Astrocyte of the spinal cord (primary cell): Measurements from ENCODE around the gene CLCNKA.
A peak's percentile ranks its signal among the peaks of the same experiment; 100 is the strongest.
"Not testable (repeated sequence)": the region's sequence is repeated elsewhere in the genome, so short reads cannot be mapped to it uniquely, and the experiment has no call there.

Experiments
- DNase-seq: peaks from one replicate; pipeline ENCODE4 v3.0.0; 2011; ENCODE audit warnings: low read depth, low spot score
- H3K4me3 ChIP-seq: 2 replicates; pipeline ENCODE4 v1.5.1; 2011; ENCODE audit warnings: low read depth, mild to moderate bottlenecking, low read length, moderate library complexity
- in situ Hi-C: cut with HindIII; loops from 2 replicates; pipeline ENCODE4 v1.10.0; 2017; ENCODE audit warnings: low sequenced_read_pairs
- TF ChIP-seq, protein P1 (sequence below): IDR thresholded peaks from 2 replicates; pipeline ENCODE4 v1.5.1; 2012; ENCODE audit warnings: low read depth, mild to moderate bottlenecking, low read length, inconsistent platforms

Gene CLCNKA

DNA sequence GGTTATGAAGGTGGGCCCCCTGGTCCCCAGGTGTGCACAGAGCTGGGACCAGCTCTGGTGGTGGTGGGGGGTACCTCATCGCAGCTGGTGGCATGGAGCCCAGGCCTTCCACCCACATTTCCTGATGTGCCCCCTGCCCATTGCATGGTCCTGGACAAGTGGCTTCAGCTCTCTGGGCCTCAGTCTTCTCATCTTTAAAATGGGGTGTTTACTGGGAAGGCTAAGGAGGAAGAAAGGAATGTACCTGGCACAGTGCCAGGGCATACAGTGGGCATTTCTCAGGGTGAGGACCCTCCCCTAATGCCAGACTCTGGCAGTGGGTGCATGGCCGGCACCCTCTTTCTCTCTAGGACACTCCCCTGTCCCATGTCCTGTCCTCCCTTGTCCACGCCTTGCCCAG is 29.2 kb downstream of the CLCNKA start:
- in situ Hi-C loops, result no loop called here
- DNase-seq, result no peak
- H3K4me3 ChIP-seq, result no peak overlapping the region
- TF ChIP-seq, protein P1, sequence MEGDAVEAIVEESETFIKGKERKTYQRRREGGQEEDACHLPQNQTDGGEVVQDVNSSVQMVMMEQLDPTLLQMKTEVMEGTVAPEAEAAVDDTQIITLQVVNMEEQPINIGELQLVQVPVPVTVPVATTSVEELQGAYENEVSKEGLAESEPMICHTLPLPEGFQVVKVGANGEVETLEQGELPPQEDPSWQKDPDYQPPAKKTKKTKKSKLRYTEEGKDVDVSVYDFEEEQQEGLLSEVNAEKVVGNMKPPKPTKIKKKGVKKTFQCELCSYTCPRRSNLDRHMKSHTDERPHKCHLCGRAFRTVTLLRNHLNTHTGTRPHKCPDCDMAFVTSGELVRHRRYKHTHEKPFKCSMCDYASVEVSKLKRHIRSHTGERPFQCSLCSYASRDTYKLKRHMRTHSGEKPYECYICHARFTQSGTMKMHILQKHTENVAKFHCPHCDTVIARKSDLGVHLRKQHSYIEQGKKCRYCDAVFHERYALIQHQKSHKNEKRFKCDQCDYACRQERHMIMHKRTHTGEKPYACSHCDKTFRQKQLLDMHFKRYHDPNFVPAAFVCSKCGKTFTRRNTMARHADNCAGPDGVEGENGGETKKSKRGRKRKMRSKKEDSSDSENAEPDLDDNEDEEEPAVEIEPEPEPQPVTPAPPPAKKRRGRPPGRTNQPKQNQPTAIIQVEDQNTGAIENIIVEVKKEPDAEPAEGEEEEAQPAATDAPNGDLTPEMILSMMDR, result no peak

DNA sequence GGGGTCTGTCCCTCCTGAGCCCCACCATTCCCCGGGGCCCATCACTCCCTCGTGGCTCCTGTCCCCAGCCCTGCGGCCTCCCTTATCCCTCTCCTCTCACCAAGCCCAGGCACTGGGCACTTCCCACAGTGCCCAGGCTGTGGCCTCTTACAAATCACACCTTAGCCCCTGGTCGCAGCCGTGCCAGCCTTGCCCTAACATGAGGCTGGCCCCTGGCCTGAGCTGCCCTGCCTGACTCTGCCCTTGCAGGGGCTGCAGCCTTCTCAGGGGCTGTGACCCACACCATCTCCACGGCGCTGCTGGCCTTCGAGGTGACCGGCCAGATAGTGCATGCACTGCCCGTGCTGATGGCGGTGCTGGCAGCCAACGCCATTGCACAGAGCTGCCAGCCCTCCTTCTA is 30.1 kb downstream of the CLCNKA start:
- H3K4me3 ChIP-seq, in situ Hi-C loops, DNase-seq: not testable (repeated sequence)

DNA sequence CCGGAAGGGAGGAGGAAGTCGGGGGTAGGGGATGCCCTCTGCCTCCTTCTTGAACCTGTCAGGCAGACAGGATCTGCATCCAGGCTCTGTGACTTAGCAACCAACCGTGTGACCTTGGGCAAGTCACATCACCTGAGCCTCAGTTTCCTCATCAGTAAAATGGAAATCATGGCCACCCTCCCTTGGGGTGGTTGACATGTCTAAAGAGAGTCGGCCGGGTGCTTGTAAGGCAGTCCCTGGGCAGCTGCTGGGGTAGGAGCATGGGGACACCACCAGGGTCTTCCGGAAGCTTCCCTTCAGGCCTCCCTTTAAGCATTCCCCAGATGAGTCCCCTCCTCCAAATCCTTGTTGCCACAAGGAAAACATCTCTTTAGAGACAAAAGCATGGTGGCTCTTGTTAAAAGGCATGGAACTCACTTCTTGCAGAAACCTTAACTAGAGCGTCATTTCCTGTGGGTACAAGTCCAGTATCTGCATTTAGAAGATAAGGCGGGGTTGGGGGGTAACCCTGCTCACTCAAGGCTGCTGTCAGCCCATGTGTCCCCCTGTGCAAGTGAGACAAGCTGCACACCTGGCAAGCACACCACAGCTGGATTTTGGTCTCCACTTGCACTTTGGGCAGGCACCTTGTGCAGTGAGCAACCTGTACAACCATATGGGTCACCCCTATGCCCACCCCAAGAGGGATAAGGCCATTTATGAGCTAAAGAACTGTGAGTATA is 32.1 kb downstream of the CLCNKA start:
- in situ Hi-C loops, result no loop called here
- H3K4me3 ChIP-seq, result no peak overlapping the region
- TF ChIP-seq, protein P1, result no peak
- no peak for DNase-seq

DNA sequence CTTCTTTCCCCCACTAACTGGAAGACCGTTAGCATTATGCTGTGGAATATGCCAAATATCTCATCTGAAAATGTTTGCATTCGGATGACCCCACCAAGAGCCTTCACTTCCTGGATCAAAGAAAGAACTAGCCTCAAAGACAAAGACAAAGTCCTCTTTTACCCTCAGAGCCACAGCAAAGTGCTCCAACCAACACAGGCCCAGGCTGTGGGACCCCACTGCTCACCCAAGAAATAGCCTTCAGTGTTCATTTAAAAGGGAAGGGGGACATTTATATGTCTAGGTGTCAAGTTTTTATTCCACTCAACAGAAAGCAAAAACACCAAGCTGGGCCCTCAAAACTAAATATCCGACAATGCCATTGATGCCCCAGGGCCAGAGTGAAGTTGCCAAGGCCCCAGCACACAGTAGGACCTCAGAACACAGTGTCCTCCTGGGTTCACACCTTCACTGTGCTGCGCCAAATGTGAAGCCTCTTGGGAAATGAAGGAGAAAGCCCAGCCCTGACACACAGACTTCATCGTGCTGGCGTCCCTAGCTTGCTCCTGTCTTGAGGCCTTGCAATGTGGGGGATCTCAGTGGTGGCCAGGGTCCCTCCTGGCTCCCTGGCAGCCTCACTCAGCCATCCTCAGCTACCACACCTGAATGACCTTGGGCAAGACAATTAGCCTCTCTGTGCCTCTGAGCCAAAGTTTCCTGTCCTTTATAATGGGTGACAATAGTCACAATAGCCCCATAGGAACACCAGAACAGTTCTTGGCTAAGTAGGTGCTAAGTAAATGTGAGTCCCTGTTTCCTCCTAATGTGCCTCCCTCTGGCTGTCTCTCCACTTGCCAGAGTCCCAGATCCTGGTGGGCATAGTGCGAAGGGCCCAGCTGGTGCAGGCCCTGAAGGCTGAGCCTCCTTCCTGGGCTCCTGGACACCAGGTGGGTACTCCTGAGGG is 33.0 kb downstream of the CLCNKA start:
- H3K4me3 ChIP-seq, result no peak overlapping the region
- TF ChIP-seq, protein P1, result no peak
- in situ Hi-C loops, result no loop called here
- DNase-seq, result no peak

DNA sequence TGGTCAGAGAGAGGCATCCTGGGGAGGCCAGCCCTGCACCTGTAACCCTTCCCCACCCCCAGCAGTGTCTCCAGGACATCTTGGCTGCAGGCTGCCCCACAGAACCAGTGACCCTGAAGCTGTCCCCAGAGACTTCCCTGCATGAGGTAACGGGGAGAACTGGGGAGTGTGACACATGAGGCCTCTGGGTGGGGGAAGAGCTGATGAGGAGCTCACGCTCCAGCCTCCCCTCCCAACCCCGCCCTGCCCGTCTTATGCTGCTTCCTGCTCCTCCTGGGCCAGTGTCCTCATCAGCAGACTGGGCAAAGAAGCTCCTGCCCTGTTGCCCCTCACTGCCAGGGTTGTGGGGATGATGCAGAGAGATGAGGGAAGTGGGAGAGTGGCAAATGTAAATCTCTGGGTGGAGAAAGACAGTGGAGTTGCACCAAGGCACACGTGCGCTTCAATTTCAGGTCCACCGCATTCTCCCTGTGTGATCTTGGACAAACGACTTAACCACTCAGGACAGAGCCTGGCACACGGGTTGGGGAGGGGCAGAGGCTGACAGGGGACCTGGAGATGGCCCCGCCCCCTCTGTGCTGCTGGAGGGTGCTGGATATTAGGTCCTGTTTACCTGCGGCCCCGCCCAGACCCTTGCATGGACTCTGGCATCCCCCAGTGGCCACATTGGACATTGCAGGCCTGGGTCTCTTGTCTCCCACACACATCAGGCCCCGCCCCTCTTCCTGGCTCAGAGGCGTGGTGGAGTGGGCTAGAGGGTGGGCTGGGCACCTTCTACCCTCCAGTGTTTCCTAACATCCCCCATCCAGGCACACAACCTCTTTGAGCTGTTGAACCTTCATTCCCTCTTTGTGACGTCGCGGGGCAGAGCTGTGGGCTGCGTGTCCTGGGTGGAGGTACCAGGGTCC is 34.0 kb downstream of the CLCNKA start:
- no peak overlapping the region for H3K4me3 ChIP-seq
- TF ChIP-seq, protein P1, result peak; percentile 99
- in situ Hi-C loops, result no loop called here
- peak; percentile 65 for DNase-seq

DNA sequence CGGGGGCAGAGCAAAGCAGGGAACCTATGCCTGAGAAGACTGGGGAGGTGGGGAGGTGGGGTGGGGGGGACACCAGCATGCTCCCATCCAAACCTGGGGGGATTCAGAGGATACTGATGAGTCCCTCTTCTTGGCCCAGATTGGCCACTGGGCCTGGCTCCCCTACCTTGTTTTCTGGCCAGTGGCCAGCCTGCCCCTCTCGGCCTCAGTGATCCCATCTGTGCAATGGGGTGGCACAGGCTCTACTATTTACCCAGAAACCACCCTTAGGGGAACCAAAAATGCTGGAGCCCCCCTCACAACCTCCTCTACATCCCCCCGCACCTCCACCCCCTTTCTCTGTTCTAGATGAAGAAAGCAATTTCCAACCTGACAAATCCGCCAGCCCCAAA is 34.7 kb downstream of the CLCNKA start:
- H3K4me3 ChIP-seq, in situ Hi-C loops, DNase-seq: not testable (repeated sequence)

DNA sequence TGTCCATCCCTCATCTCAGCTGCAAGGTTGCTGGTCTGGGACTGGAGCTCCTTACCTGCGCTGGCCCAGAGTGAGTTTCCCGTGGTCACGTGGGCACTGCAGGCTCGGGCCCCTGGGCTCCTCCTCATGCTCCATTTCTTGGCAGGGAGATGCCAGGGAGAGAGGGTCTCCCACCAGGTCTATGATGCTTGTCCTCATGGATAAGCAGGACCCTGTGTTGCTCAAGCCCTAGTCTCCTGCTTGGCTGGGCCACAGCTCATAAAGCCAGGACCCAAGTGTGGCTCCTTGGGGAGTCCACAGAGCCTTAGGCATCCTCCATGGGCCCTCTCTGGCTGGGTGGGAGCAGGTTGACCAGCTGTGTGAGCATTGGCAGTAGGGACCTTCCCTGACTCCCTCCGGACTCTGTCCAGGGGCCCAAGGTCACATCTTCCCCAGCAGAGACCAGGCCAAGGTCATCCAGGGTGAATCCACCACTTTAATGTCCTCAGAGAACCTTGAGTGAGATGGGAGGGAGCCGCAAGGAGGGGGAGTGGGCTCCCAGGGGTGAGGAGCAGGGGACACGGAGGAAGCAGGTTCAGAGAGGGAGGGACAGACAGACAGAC is 35.6 kb downstream of the CLCNKA start:
- DNase-seq, H3K4me3 ChIP-seq, in situ Hi-C loops: not testable (repeated sequence)

DNA sequence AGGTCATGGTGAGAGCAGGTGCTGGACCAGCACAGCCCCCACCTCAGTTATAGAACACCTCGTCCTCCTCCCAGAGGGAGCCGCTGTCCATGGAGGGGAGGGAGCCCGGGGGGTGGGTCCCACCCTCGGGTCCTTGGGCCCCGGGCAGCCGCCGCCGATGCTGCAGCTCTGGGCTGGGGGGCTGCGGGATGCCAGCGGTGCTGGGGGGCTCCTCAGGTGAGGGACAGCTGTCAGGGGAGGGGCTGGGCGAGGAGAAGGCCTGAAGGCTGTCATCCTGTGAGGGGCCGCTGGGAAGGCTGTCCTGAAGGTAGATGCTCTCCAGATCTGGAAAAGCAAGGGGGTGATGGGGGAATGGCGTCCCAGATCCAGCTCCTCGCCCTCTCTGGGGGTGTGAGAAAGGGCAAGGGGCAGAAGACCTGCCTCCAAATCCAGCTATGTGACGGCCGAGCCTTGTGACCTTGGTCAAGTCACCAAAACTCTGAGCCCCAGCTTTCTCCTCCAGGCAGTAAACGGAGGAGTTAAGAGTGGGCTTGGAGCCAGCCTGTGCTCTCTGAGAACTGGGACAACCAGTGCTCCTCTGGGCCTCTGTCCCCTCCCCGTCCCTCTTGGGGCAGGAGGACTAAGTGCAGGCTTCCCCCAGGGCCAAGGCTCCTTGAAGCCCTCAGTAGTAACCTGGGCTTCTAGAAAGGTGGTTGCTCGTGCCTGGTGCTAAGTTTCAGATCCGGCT is 36.7 kb downstream of the CLCNKA start:
- H3K4me3 ChIP-seq, DNase-seq, in situ Hi-C loops: not testable (repeated sequence)
